ENCODE measurements around the gene PRKCQ. TPM values are rescaled to one million over a fixed set of nuclear protein-coding genes. Genes with fewer than 3 reads are reported as not detected.

The PRKCQ gene
- total and polyA plus RNA-seq, 2 of the 8 experiments (the other 6 are each of a cell fraction or from before 2014, with no cell fraction given): 9.1 to 22.6 TPM

GRCh38 chr10:6390213-6390845, 189.7 kb downstream of the PRKCQ start (continued):
- TF ChIP-seq RFX5 (IDR thresholded peaks at IDR 0.05; ENCODE audit: borderline replicate concordance, low read depth, low read length): no peak
- TF ChIP-seq HDAC6 (IDR thresholded peaks at IDR 0.05; ENCODE audit: low read depth, low read length): no peak
- no peak for TF ChIP-seq CHD7 (IDR thresholded peaks at IDR 0.05; ENCODE audit: insufficient replicate concordance, low read length)
- TF ChIP-seq KDM1A (IDR thresholded peaks at IDR 0.05; ENCODE audit: borderline replicate concordance, low read length): no peak
- no peak for TF ChIP-seq SUZ12 (IDR thresholded peaks at IDR 0.05; ENCODE audit: low read length)
- no peak for TF ChIP-seq SIRT6 (IDR thresholded peaks at IDR 0.05; ENCODE audit: low read length)
- TF ChIP-seq ATF3 (IDR thresholded peaks at IDR 0.05; ENCODE audit: insufficient read depth, low read depth, low read length): no peak
